Neural cell (in vitro differentiated cells): Measurements from ENCODE around the gene USP12. TPM values are rescaled to one million over a fixed set of nuclear protein-coding genes. Genes with fewer than 3 reads are reported as not detected.

ENCODE experiments used
- H2AFZ ChIP-seq: fragments of 200-600, 300-800 bp; sonication (generic), shearing (Covaris generic); 2 replicates; pipeline ENCODE4 v1.6.0; 2014; ENCODE audit warnings: low read depth, mild to moderate bottlenecking, antibody characterized with exemption, low read length, moderate library complexity
- H3F3A ChIP-seq: fragments of 200-600 bp; shearing (Covaris generic); 2 replicates; pipeline ENCODE4 v1.6.1; 2016; ENCODE audit warnings: mild to moderate bottlenecking, moderate library complexity, mixed read lengths, antibody characterized with exemption, low read length; ENCODE audit not compliant: insufficient read depth, poor library complexity, severe bottlenecking
- H3K27ac ChIP-seq: fragments of 200-600, 300-800 bp; sonication (generic), shearing (Covaris generic); 2 replicates; pipeline ENCODE4 v1.5.1; 2014; ENCODE audit warnings: mild to moderate bottlenecking, low read length, moderate library complexity
- H3K27me3 ChIP-seq: fragments of 300-800, 200-600 bp; sonication (generic), shearing (Covaris generic); 2 replicates; pipeline ENCODE4 v1.6.0; 2014; ENCODE audit warnings: mild to moderate bottlenecking, low read depth, low read length, moderate library complexity; ENCODE audit not compliant: insufficient read depth
- H3K36me3 ChIP-seq: fragments of 300-800, 200-600 bp; sonication (generic), shearing (Covaris generic); 2 replicates; pipeline ENCODE4 v1.5.1; 2014; ENCODE audit warnings: mild to moderate bottlenecking, antibody characterized with exemption, low read length, moderate library complexity; ENCODE audit not compliant: insufficient read depth
- H3K4me2 ChIP-seq: fragments of 300-800, 200-600 bp; sonication (generic), shearing (Covaris generic); 2 replicates; pipeline ENCODE4 v1.6.0; 2014; ENCODE audit warnings: mild to moderate bottlenecking, low read length
- H3K4me3 ChIP-seq: fragments of 300-800, 200-600 bp; sonication (generic), shearing (Covaris generic); 2 replicates; pipeline ENCODE4 v1.5.1; 2014; ENCODE audit warnings: mild to moderate bottlenecking, low read length, moderate library complexity
- H3K79me2 ChIP-seq: fragments of 200-600 bp; shearing (Covaris generic); replicated peaks from 2 replicates; pipeline ENCODE4 v1.6.0; 2014; ENCODE audit warnings: mild to moderate bottlenecking, low read length, moderate library complexity; ENCODE audit not compliant: insufficient read depth
- H3K9ac ChIP-seq: fragments of 300-800, 200-600 bp; sonication (generic), shearing (Covaris generic); 2 replicates; pipeline ENCODE4 v1.6.1; 2016; ENCODE audit warnings: mild to moderate bottlenecking, low read length, mixed read lengths
- H3K9me2 ChIP-seq: fragments of 200-600 bp; shearing (Covaris generic); 2 replicates; pipeline ENCODE4 v1.6.1; 2016; ENCODE audit warnings: mild to moderate bottlenecking, low read length, mixed read lengths; ENCODE audit not compliant: insufficient read depth
- H3K9me3 ChIP-seq: fragments of 200-600, 300-800 bp; sonication (generic), shearing (Covaris generic); 2 replicates; pipeline ENCODE4 v1.6.1; 2016; ENCODE audit warnings: mild to moderate bottlenecking, mixed run types, low read length, moderate library complexity, mixed read lengths
- H4K20me1 ChIP-seq: fragments of 200-600 bp; shearing (Covaris generic); 2 replicates; pipeline ENCODE4 v1.6.1; 2016; ENCODE audit warnings: mild to moderate bottlenecking, mixed run types; ENCODE audit not compliant: insufficient read depth
- CTCF ChIP-seq: fragments of 450-650 bp; IDR thresholded peaks from 2 replicates; pipeline ENCODE4 v1.5.1; 2014; ENCODE audit warnings: antibody characterized with exemption, mild to moderate bottlenecking, moderate library complexity; ENCODE audit not compliant: poor library complexity, severe bottlenecking
- EP300 ChIP-seq: fragments of 450-650 bp; conservative IDR thresholded peaks from 2 replicates; pipeline ENCODE4 v1.6.1; 2014; ENCODE audit warnings: antibody characterized with exemption, mild to moderate bottlenecking, moderate library complexity; ENCODE audit not compliant: poor library complexity, severe bottlenecking
- EZH2 ChIP-seq: fragments of 200-600, 300-800 bp; shearing (Covaris generic), sonication (generic); IDR thresholded peaks from 2 replicates; pipeline ENCODE4 v1.6.1; 2014; ENCODE audit warnings: antibody characterized with exemption, low read length, borderline replicate concordance, mild to moderate bottlenecking; ENCODE audit not compliant: insufficient read depth, poor library complexity, severe bottlenecking
- MXI1 ChIP-seq: fragments of 450-650 bp; conservative IDR thresholded peaks from 2 replicates; pipeline ENCODE4 v1.6.1; 2014; ENCODE audit warnings: antibody characterized with exemption, mild to moderate bottlenecking; ENCODE audit not compliant: poor library complexity, severe bottlenecking
- POLR2AphosphoS5 ChIP-seq: IDR thresholded peaks from 2 replicates; pipeline ENCODE4 v1.6.1; 2012
- RAD21 ChIP-seq: fragments of 450-650 bp; conservative IDR thresholded peaks from 2 replicates; pipeline ENCODE4 v1.6.1; 2014; ENCODE audit warnings: antibody characterized with exemption, mild to moderate bottlenecking, moderate library complexity
- REST ChIP-seq: IDR thresholded peaks from 2 replicates; pipeline ENCODE4 v1.6.1; 2012; ENCODE audit warnings: borderline replicate concordance
- polyA plus RNA-seq: library from polyadenylated mRNA; depleted of rRNA; stranded (reverse); fragments of >200 nt; gene quantifications from 2 replicates; pipeline ENCODE4 v1.2.3, GENCODE V29; 2014

Gene USP12
- polyA plus RNA-seq, 1 donor from 2014 or later, result 26.2 TPM

- Histone ChIP-seq H3K27ac (no peak overlapping the region), H4K20me1 (no peaks in the 10 kb centered on the region), H2AFZ (no peak overlapping the region), H3K9ac (no peak overlapping the region), H3F3A (no peaks in the 10 kb centered on the region), H3K4me2 (no peak overlapping the region), H3K36me3 (no peaks in the 10 kb centered on the region), H3K4me3 (no peak overlapping the region), H3K9me3 (no peaks in the 10 kb centered on the region), H3K27me3 (no peaks in the 10 kb centered on the region), H3K79me2 (no peaks in the 10 kb centered on the region), H3K9me2 (no peaks in the 10 kb centered on the region)
- TF ChIP-seq RAD21 (no peak), POLR2AphosphoS5 (no peak), CTCF (no peak), REST (no peak), MXI1 (no peak), EP300 (no peak), EZH2 (no peak)
Measured at GRCh38 chr13:27037571-27037970, 134.0 kb downstream of the USP12 start.

- Histone ChIP-seq H3F3A (no peaks in the 10 kb centered on the region), H3K9me3 (no peaks in the 10 kb centered on the region), H3K27me3 (no peaks in the 10 kb centered on the region), H3K27ac (no peak overlapping the region), H4K20me1 (no peaks in the 10 kb centered on the region), H3K79me2 (no peaks in the 10 kb centered on the region), H3K9me2 (no peaks in the 10 kb centered on the region), H3K9ac (no peak overlapping the region), H3K36me3 (no peaks in the 10 kb centered on the region), H3K4me2 (no peak overlapping the region), H3K4me3 (no peak overlapping the region), H2AFZ (no peak overlapping the region)
- no peak for TF ChIP-seq EZH2
- no peak for TF ChIP-seq REST
- TF ChIP-seq EP300, result no peak
- TF ChIP-seq RAD21, result no peak
- no peak for TF ChIP-seq MXI1
Measured at GRCh38 chr13:27037171-27037570, 134.4 kb downstream of the USP12 start.
